ENCODE results near the gene ATP7A. TPM values are rescaled to one million over a fixed set of nuclear protein-coding genes. Genes with fewer than 3 reads are reported as not detected.
"Not testable (repeated sequence)": the region's sequence is repeated elsewhere in the genome, so short reads cannot be mapped to it uniquely, and the experiment has no call there.

Gene ATP7A
- total RNA-seq, 1 donor from 2014 or later, result 16.2 TPM

GRCh38 chrX:78042601-78043000, 132.1 kb downstream of the ATP7A start:
- Mint-ChIP-seq H3K27me3 (ENCODE audit: unreplicated experiment) (no peaks in the 10 kb centered on the region), H3K9me3 (ENCODE audit: unreplicated experiment) (peaks cover 3% of the 10 kb centered on the region)

GRCh38 chrX:78046362-78046761, 135.9 kb downstream of the ATP7A start:
- no peak overlapping the region for H3K4me3 Mint-ChIP-seq (ENCODE audit: unreplicated experiment)
- H3K27ac Mint-ChIP-seq (ENCODE audit: unreplicated experiment), result no peak overlapping the region
- TF ChIP-seq CTCF (IDR thresholded peaks at IDR 0.05), result no peak
- no peak for DNase-seq (ENCODE audit: extremely low spot score, unreplicated experiment)
- H3K4me1 Mint-ChIP-seq (ENCODE audit: unreplicated experiment), result peaks cover 8% of the 10 kb centered on the region
- peaks cover 3% of the 10 kb centered on the region for H3K9me3 Mint-ChIP-seq (ENCODE audit: unreplicated experiment)
- H3K36me3 Mint-ChIP-seq (ENCODE audit: unreplicated experiment), result peaks cover 7% of the 10 kb centered on the region
- no peaks in the 10 kb centered on the region for H3K27me3 Mint-ChIP-seq (ENCODE audit: unreplicated experiment)

More at GRCh38 chrX:78042601-78043000, 132.1 kb downstream of the ATP7A start:
- no peaks in the 10 kb centered on the region for H3K4me1 Mint-ChIP-seq (ENCODE audit: unreplicated experiment)
- peaks cover 6% of the 10 kb centered on the region for H3K36me3 Mint-ChIP-seq (ENCODE audit: unreplicated experiment)
- H3K4me3 Mint-ChIP-seq (ENCODE audit: unreplicated experiment), result no peak overlapping the region
- no peak overlapping the region for H3K27ac Mint-ChIP-seq (ENCODE audit: unreplicated experiment)
- no peak for TF ChIP-seq CTCF (IDR thresholded peaks at IDR 0.05)
- no peak for DNase-seq (ENCODE audit: extremely low spot score, unreplicated experiment)

GRCh38 chrX:78048052-78048451, 137.6 kb downstream of the ATP7A start:
- DNase-seq (ENCODE audit: extremely low spot score, unreplicated experiment), result no peak
- no peak for TF ChIP-seq CTCF (IDR thresholded peaks at IDR 0.05)
- Mint-ChIP-seq H3K4me1 (ENCODE audit: unreplicated experiment) (peaks cover 8% of the 10 kb centered on the region), H3K36me3 (ENCODE audit: unreplicated experiment) (peaks cover 10% of the 10 kb centered on the region), H3K27me3 (ENCODE audit: unreplicated experiment) (no peaks in the 10 kb centered on the region), H3K4me3 (ENCODE audit: unreplicated experiment) (no peak overlapping the region), H3K27ac (ENCODE audit: unreplicated experiment) (no peak overlapping the region), H3K9me3 (ENCODE audit: unreplicated experiment) (peaks cover 7% of the 10 kb centered on the region)

- H3K4me1 Mint-ChIP-seq (ENCODE audit: unreplicated experiment), result peaks cover 9% of the 10 kb centered on the region
- no peak overlapping the region for H3K27ac Mint-ChIP-seq (ENCODE audit: unreplicated experiment)
- H3K9me3 Mint-ChIP-seq (ENCODE audit: unreplicated experiment), result peaks cover 17% of the 10 kb centered on the region
- no peaks in the 10 kb centered on the region for H3K36me3 Mint-ChIP-seq (ENCODE audit: unreplicated experiment)
- H3K4me3 Mint-ChIP-seq (ENCODE audit: unreplicated experiment), result no peak overlapping the region
- no peaks in the 10 kb centered on the region for H3K27me3 Mint-ChIP-seq (ENCODE audit: unreplicated experiment)
- DNase-seq (ENCODE audit: extremely low spot score, unreplicated experiment), result no peak
- TF ChIP-seq CTCF (IDR thresholded peaks at IDR 0.05), result no peak
These were observed 153.2 kb downstream of the ATP7A start for GRCh38 chrX:78063687-78064086.

GRCh38 chrX:78064152-78064551, 153.7 kb downstream of the ATP7A start:
- no peaks in the 10 kb centered on the region for H3K27me3 Mint-ChIP-seq (ENCODE audit: unreplicated experiment)
- no peak for TF ChIP-seq CTCF (IDR thresholded peaks at IDR 0.05)

GRCh38 chrX:78064698-78065601, 154.5 kb downstream of the ATP7A start:
- H3K4me1 Mint-ChIP-seq (ENCODE audit: unreplicated experiment); H3K27me3 Mint-ChIP-seq (ENCODE audit: unreplicated experiment); H3K4me3 Mint-ChIP-seq (ENCODE audit: unreplicated experiment); H3K36me3 Mint-ChIP-seq (ENCODE audit: unreplicated experiment); DNase-seq (ENCODE audit: extremely low spot score, unreplicated experiment): not testable (repeated sequence)
- peak overlapping the region; percentile 78 for H3K27ac Mint-ChIP-seq (ENCODE audit: unreplicated experiment)
- H3K9me3 Mint-ChIP-seq (ENCODE audit: unreplicated experiment), result peaks cover 17% of the 10 kb centered on the region

More at GRCh38 chrX:78064152-78064551, 153.7 kb downstream of the ATP7A start:
- DNase-seq (ENCODE audit: extremely low spot score, unreplicated experiment), result no peak
- Mint-ChIP-seq H3K36me3 (ENCODE audit: unreplicated experiment) (no peaks in the 10 kb centered on the region), H3K4me1 (ENCODE audit: unreplicated experiment) (peaks cover 9% of the 10 kb centered on the region), H3K9me3 (ENCODE audit: unreplicated experiment) (peaks cover 17% of the 10 kb centered on the region), H3K4me3 (ENCODE audit: unreplicated experiment) (no peak overlapping the region), H3K27ac (ENCODE audit: unreplicated experiment) (no peak overlapping the region)
